22Rv1 (cell line): ENCODE results near the gene USE1.

ENCODE experiments used
- CTCF ChIP-seq: fragments of 450-650 bp; IDR thresholded peaks from 2 replicates; pipeline ENCODE4 v1.5.1; 2017; ENCODE audit warnings: mild to moderate bottlenecking
- ZFX ChIP-seq: fragments of 450-650 bp; IDR thresholded peaks from 2 replicates; pipeline ENCODE4 v1.6.1; 2017; ENCODE audit warnings: antibody characterized with exemption, borderline replicate concordance

- TF ChIP-seq CTCF (no peak), ZFX (no peak)
Observed at GRCh38 chr19:17197666-17198065, 17.5 kb upstream of the USE1 start.
